Measurements from ENCODE around the gene ABI3BP. TPM values are rescaled to one million over a fixed set of nuclear protein-coding genes. Genes with fewer than 3 reads are reported as not detected.

Gene ABI3BP
- total RNA-seq, 6 experiments from 2014 or later = 1.5 to 4.9 (median 3.0) TPM

GRCh38 chr3:101036676-101037075 lies 43.5 kb upstream of the ABI3BP start:
- no peak for DNase-seq
- intact Hi-C loops (cut with DNase I) = no loop called here
- H3K27me3 ChIP-seq = no peaks in the 10 kb centered on the region
- no peaks in the 10 kb centered on the region for H3K9me3 ChIP-seq
- TF ChIP-seq POLR2A (IDR thresholded peaks at IDR 0.05) = no peak
- TF ChIP-seq, protein P1, sequence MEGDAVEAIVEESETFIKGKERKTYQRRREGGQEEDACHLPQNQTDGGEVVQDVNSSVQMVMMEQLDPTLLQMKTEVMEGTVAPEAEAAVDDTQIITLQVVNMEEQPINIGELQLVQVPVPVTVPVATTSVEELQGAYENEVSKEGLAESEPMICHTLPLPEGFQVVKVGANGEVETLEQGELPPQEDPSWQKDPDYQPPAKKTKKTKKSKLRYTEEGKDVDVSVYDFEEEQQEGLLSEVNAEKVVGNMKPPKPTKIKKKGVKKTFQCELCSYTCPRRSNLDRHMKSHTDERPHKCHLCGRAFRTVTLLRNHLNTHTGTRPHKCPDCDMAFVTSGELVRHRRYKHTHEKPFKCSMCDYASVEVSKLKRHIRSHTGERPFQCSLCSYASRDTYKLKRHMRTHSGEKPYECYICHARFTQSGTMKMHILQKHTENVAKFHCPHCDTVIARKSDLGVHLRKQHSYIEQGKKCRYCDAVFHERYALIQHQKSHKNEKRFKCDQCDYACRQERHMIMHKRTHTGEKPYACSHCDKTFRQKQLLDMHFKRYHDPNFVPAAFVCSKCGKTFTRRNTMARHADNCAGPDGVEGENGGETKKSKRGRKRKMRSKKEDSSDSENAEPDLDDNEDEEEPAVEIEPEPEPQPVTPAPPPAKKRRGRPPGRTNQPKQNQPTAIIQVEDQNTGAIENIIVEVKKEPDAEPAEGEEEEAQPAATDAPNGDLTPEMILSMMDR (IDR thresholded peaks at IDR 0.05) = no peak
- 77% methylated on average over 3 of the region's 3 CpGs for WGBS (ENCODE audit: insufficient coverage, low coverage, low lambda C conversion rate, missing lambda C conversion rate)
- no peak overlapping the region for H3K4me3 ChIP-seq
- no peaks in the 10 kb centered on the region for H3K4me1 ChIP-seq
- no peak overlapping the region for H3K27ac ChIP-seq
- H3K36me3 ChIP-seq = no peaks in the 10 kb centered on the region
- ATAC-seq = no peak

DNA sequence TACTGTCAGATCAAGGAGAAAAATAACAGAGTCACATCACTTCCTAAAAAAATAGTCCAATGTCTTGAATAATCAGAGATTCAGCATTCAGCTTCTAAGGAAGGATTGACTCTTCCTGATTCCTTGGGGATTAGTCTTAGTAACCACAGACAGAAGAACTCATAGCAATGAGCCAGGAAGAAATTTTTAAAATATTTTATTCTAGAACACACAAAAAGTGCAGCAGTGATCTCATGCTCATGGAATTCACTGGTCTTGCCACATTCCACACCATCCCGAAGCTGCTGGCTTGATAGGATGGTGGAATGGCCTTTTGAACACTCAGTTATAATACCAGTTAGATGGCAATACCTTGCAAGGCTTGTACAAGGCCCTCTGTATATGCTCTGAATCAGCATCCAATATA lies 43.0 kb upstream of the ABI3BP start:
- Histone ChIP-seq H3K4me3 (no peak overlapping the region), H3K9me3 (no peaks in the 10 kb centered on the region), H3K27ac (no peak overlapping the region), H3K4me1 (no peaks in the 10 kb centered on the region), H3K27me3 (no peaks in the 10 kb centered on the region), H3K36me3 (no peaks in the 10 kb centered on the region)
- intact Hi-C loops (cut with DNase I) = no loop called here
- ATAC-seq (peak in 1 of 4 donors; percentile 34), DNase-seq (no peak)
- WGBS (ENCODE audit: insufficient coverage, low coverage, low lambda C conversion rate, missing lambda C conversion rate) = 30% methylated on average over 1 of the region's 1 CpG
- TF ChIP-seq, protein P1 (IDR thresholded peaks at IDR 0.05) = no peak
- TF ChIP-seq POLR2A (IDR thresholded peaks at IDR 0.05) = no peak

DNA sequence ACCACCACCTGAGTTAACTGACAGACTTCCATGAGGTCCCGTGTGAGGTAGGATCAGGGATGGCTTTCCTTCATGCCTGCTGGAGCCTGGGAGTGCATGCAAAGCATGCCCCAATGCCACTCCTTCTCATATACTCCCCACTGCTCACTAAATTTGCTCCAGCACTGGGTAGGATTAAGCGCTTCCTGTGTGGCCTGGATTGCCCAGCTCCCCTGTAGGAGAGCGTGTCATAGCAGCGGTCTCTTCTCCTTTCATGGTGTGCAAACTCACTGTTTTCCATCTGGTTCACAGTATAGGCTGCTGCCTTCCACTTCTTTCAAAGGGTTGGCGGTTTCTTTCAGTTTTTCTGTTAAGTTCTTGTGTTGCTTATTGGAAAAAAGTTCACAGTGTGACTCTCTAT lies 34.1 kb upstream of the ABI3BP start:
- intact Hi-C loops (cut with DNase I) = no loop called here
- no peaks in the 10 kb centered on the region for H3K27me3 ChIP-seq
- no peaks in the 10 kb centered on the region for H3K9me3 ChIP-seq
- no peak overlapping the region for H3K4me3 ChIP-seq
- no peak overlapping the region for H3K27ac ChIP-seq
- no peak for TF ChIP-seq POLR2A (IDR thresholded peaks at IDR 0.05)
- TF ChIP-seq, protein P1 (IDR thresholded peaks at IDR 0.05) = no peak
- no peaks in the 10 kb centered on the region for H3K36me3 ChIP-seq
- 71% methylated on average over 2 of the region's 5 CpGs for WGBS (ENCODE audit: insufficient coverage, low coverage, low lambda C conversion rate, missing lambda C conversion rate)
- no peaks in the 10 kb centered on the region for H3K4me1 ChIP-seq
- DNase-seq = no peak
- no peak for ATAC-seq

DNA sequence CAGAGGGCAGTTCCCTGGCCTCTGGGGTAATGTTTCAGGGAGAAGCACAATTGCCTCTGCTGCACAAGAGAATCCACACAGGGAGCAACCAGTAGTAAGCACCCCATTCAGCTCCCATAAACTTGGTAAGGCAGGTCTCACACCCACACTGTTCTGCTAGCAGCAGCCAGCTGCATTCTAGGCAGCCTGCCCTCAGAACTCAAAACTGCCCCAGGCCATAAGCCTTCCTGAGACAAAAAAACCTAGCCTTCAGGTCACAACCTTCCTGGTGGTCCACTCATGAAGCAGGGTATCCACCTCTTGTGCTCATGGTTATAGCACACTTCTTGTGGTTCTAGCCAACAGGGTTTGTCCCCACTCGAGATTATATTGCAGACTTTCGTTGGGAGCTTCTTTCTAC lies 33.7 kb upstream of the ABI3BP start:
- 40% methylated on average over 1 of the region's 2 CpGs for WGBS (ENCODE audit: insufficient coverage, low coverage, low lambda C conversion rate, missing lambda C conversion rate)
- ATAC-seq (no peak), DNase-seq (no peak)
- TF ChIP-seq POLR2A (IDR thresholded peaks at IDR 0.05) = no peak
- TF ChIP-seq, protein P1 (IDR thresholded peaks at IDR 0.05) = no peak
- no peaks in the 10 kb centered on the region for H3K4me1 ChIP-seq
- H3K36me3 ChIP-seq = no peaks in the 10 kb centered on the region
- no peaks in the 10 kb centered on the region for H3K9me3 ChIP-seq
- intact Hi-C loops (cut with DNase I) = no loop called here
- H3K4me3 ChIP-seq = no peak overlapping the region
- H3K27ac ChIP-seq = no peak overlapping the region
- no peaks in the 10 kb centered on the region for H3K27me3 ChIP-seq

DNA sequence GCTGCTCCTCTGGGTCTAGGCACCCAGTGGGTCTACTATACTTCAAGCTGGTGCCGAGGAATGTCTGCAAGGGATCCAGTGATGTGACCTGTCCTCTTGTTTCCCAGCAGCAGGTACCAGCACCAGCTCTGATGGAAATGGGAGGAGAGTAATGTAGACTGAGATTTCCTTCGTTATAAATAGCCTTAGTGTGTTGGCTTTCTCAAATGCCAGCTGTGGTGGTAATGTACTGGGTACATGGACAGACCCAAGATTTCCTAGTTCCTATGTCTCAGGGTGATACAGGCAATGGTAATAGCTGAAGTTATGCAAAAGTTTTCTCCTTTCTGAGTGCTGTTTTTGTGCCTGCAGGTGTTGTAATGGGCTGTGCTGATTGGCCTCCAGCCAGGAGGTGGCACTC lies 33.0 kb upstream of the ABI3BP start:
- DNase-seq (no peak), ATAC-seq (no peak)
- 55% methylated on average over 2 of the region's 2 CpGs for WGBS (ENCODE audit: insufficient coverage, low coverage, low lambda C conversion rate, missing lambda C conversion rate)
- Histone ChIP-seq H3K4me1 (no peaks in the 10 kb centered on the region), H3K4me3 (no peak overlapping the region), H3K27ac (no peak overlapping the region), H3K27me3 (no peaks in the 10 kb centered on the region), H3K36me3 (no peaks in the 10 kb centered on the region), H3K9me3 (no peaks in the 10 kb centered on the region)
- intact Hi-C loops (cut with DNase I) = no loop called here
- TF ChIP-seq, protein P1 (IDR thresholded peaks at IDR 0.05) = no peak
